GM12878 (cell line): Measurements from ENCODE around the gene PPP1R18. TPM values are rescaled to one million over a fixed set of nuclear protein-coding genes. Genes with fewer than 3 reads are reported as not detected.

Source experiments
- ATAC-seq: fragments of 200-7000 bp; cut with Tn5 transposase; 3 replicates; pipeline ENCODE4 v1.9.1; 2020; ENCODE audit warnings: mild to moderate bottlenecking, moderate library complexity
- BruUV-seq: library from RNA; stranded (reverse); fragments of 400-500 nt; replicated peaks from 2 replicates; lab custom pipeline; 2021; lab: Mats Ljungman, UMichigan
- CTCF ChIA-PET: fragments of 300-600 bp; sonication (Branson Sonifier 250); formaldehyde crosslinking; extraction: SDS; loops from one replicate; lab custom pipeline; 2021; ENCODE audit warnings: inconsistent platforms; lab: Yijun Ruan, JAX
- POLR2A ChIA-PET: fragments of 350-600 bp; formaldehyde crosslinking; extraction: SDS; loops from one replicate; lab custom pipeline; 2021; ENCODE audit warnings: inconsistent platforms; lab: Charles Lee
- RAD21 ChIA-PET: fragments of 300-600 bp; sonication (Branson Sonifier 250); formaldehyde crosslinking; loops from one replicate; lab custom pipeline; 2023; ENCODE audit warnings: antibody characterized with exemption; ENCODE audit not compliant: unreplicated experiment; lab: Charles Lee
- SMC1A ChIA-PET: fragments of 300-600 bp; sonication (Branson Sonifier 250); formaldehyde crosslinking; loops from one replicate; lab custom pipeline; 2023; ENCODE audit not compliant: unreplicated experiment, uncharacterized antibody; lab: Charles Lee
- DNase-seq: peaks from one replicate; pipeline ENCODE4 v3.0.0-alpha.2; 2011; ENCODE audit warnings: low read depth, low spot score
- FAIRE-seq: peaks from 3 replicates; lab custom pipeline; 2011; peaks lifted over from hg19 to GRCh38; lab: Jason Lieb, UNC
- H2AFZ ChIP-seq: 2 replicates; pipeline ENCODE4 v1.6.0; 2011; ENCODE audit warnings: low read depth, low read length, control low read depth; ENCODE audit not compliant: control insufficient read depth
- H3K27ac ChIP-seq: 2 replicates; pipeline ENCODE4 v1.5.1; 2011; ENCODE audit warnings: control low read depth; ENCODE audit not compliant: control insufficient read depth, insufficient read depth
- H3K27me3 ChIP-seq, 2 experiments: replicated peaks in 1 of 2; 2 replicates each; pipeline versions ENCODE4 v1.6.0 to v1.6.1; 2011; ENCODE audit warnings: low read length in 1 of 2; ENCODE audit not compliant: control insufficient read depth in 2 of 2, insufficient read depth in 2 of 2
- H3K36me3 ChIP-seq, 2 experiments: 2 replicates each; pipeline ENCODE4 v1.5.1; 2011; ENCODE audit warnings: low read length in 1 of 2; ENCODE audit not compliant: control insufficient read depth in 2 of 2, insufficient read depth in 2 of 2
- H3K4me1 ChIP-seq: 2 replicates; pipeline ENCODE4 v1.6.1; 2011; ENCODE audit warnings: mild to moderate bottlenecking, low read length, moderate library complexity, mixed read lengths; ENCODE audit not compliant: control insufficient read depth, insufficient read depth
- H3K4me2 ChIP-seq: 2 replicates; pipeline ENCODE4 v1.6.0; 2011; ENCODE audit warnings: control low read depth; ENCODE audit not compliant: control insufficient read depth, insufficient read depth
- H3K4me3 ChIP-seq: fragments of 200-600 bp; sonication (generic); 2 replicates; pipeline ENCODE4 v1.5.1; 2016
- H3K79me2 ChIP-seq: 2 replicates; pipeline ENCODE4 v1.6.0; 2011; ENCODE audit warnings: low read length; ENCODE audit not compliant: control insufficient read depth, insufficient read depth
- H3K9ac ChIP-seq: 2 replicates; pipeline ENCODE4 v1.8.0; 2011; ENCODE audit warnings: low read length, control low read depth, mixed read lengths; ENCODE audit not compliant: control insufficient read depth, insufficient read depth
- H3K9me3 ChIP-seq: replicated peaks from 3 replicates; pipeline ENCODE4 v1.5.1; 2011; ENCODE audit warnings: mild to moderate bottlenecking, low read length; ENCODE audit not compliant: control insufficient read depth, insufficient read depth
- H4K20me1 ChIP-seq: 2 replicates; pipeline ENCODE4 v1.6.0; 2011; ENCODE audit not compliant: control insufficient read depth, insufficient read depth
- DPF2 ChIP-seq: fragments of 450-650 bp; IDR thresholded peaks from 2 replicates; pipeline ENCODE4 v1.6.1; 2017; ENCODE audit warnings: mild to moderate bottlenecking
- IKZF1 ChIP-seq: fragments of 450-650 bp; conservative IDR thresholded peaks from 2 replicates; pipeline ENCODE4 v1.6.1; 2017; ENCODE audit warnings: antibody characterized with exemption, mild to moderate bottlenecking
- TCF3 ChIP-seq: IDR thresholded peaks from 2 replicates; pipeline ENCODE4 v1.6.1; 2012; ENCODE audit warnings: low read depth, mild to moderate bottlenecking, low read length, borderline replicate concordance; ENCODE audit not compliant: insufficient read depth
- WGBS: methylation state at CpG from one replicate; pipeline ENCODE4 v1.1.6; 2016; ENCODE audit warnings: low lambda C conversion rate; ENCODE audit not compliant: insufficient replicate concordance, insufficient coverage; ENCODE audit errors: missing lambda C conversion rate; 5-methylcytosine and 5-hydroxymethylcytosine counted together
- in situ Hi-C: fragments of 300-500 bp; cut with MboI; formaldehyde crosslinking; loops from 9 replicates; pipeline ENCODE4 v1.14.3; 2018; ENCODE audit warnings: mixed read lengths
- intact Hi-C: fragments of 100-400 bp; cut with micrococcal nuclease; formaldehyde crosslinking; loops from one replicate; pipeline ENCODE4 v1.14.2; 2022; ENCODE audit not compliant: unreplicated experiment
- polyA plus RNA-seq, 11 experiments: library from polyadenylated mRNA; depleted of rRNA in 4 of 11; unstranded in 6 of 11; stranded (reverse) in 5 of 11; fragments of >200 nt; fragmentation: Nextera tagmentation in 4 of 11; fragmentation: Illumina TruSeq in 1 of 11; extraction: Ambion mirVana in 4 of 11; extraction: Trizol in 1 of 11; gene quantifications; 1 replicate in 1 of 11; 2 replicates in 10 of 11; pipeline versions ENCODE4 v1.2.1 to v1.2.3, GENCODE V29; 2011 to 2016; ENCODE audit warnings: inconsistent platforms in 2 of 11, missing spikeins in 2 of 11, low read depth in 1 of 11
- total RNA-seq, 4 experiments: library from RNA; depleted of rRNA in 3 of 4; stranded (reverse); fragments of >200 nt in 3 of 4; fragmentation: Illumina TruSeq in 1 of 4; extraction: Trizol in 1 of 4; gene quantifications; 2 replicates each; pipeline versions ENCODE4 v1.2.1 to v1.2.3, GENCODE V29; 2013 to 2021

The PPP1R18 gene
- total and polyA plus RNA-seq, 10 of the 15 experiments (the other 5 are each of a cell fraction or from before 2014, with no cell fraction given) = 21.0 to 119 (median 52.6) TPM

GRCh38 chr6:30679765-30680535 lies 6.5 kb downstream of the PPP1R18 start:
- ChIA-PET RAD21 (interaction anchor here (0.7 to 14.2 kb wide), 16 partner anchors 8 to 234 kb away, joined by 3 to 232 read pairs (median 6); partner anchors contain the start of genes ABCF1, MDC1, TUBB and VARS2), SMC1A (interaction anchor here (0.8 to 11.3 kb wide), 13 partner anchors 8 to 400 kb away, joined by 3 to 265 read pairs (median 4); partner anchors contain the start of genes MDC1, MRPS18B, TUBB and VARS2), POLR2A (interaction anchor here (0.6 to 9.5 kb wide), 9 partner anchors 10 to 65 kb away, joined by 3 to 200 read pairs (median 8); partner anchors contain the start of genes MDC1, MRPS18B, NRM and PPP1R10), CTCF (interaction anchor here (0.7 to 9.5 kb wide), 22 partner anchors 9 to 618 kb away, joined by 3 to 487 read pairs (median 5); partner anchors contain the start of genes MDC1, NRM, TUBB and VARS2)
- FAIRE-seq (no peak), DNase-seq (no peak), ATAC-seq (no peak)
- Histone ChIP-seq H3K9me3 (no peaks in the 10 kb centered on the region), H4K20me1 (peaks cover 5% of the 10 kb centered on the region; the same call in 1 of the 2 replicates), H3K79me2 (peaks cover 66% of the 10 kb centered on the region), H3K4me1 (peaks cover 8% of the 10 kb centered on the region), H3K9ac (peak overlapping the region; percentile 73), H3K4me3 (peak overlapping the region; percentile 100), H2AFZ (no peak overlapping the region), H3K27ac (peak overlapping the region; percentile 65), H3K4me2 (peak overlapping the region; percentile 89), H3K36me3 (peaks cover 10 to 24% of the 10 kb centered on the region in 2 experiments), H3K27me3 (no peaks in the 10 kb centered on the region)
- no TSS peak for BruUV-seq
- WGBS = 2% methylated on average over 7 of the region's 7 CpGs
- TF ChIP-seq TCF3 (no peak), IKZF1 (0 out of 2 replicates have a peak, but pooled peaks have one; percentile 7), DPF2 (no peak)
- in situ Hi-C loops = loop anchor here (5.0 kb wide), 2 partner anchors 37 to 142 kb away; partner anchors contain the start of gene MDC1
- intact Hi-C loops = loop anchor here (1.0 to 5.0 kb wide), 4 partner anchors 42 to 197 kb away; no protein-coding TSS in a partner anchor
